IMR-90 (cell line): ENCODE data around the gene CALML3.

Experiments used
- BHLHE40 ChIP-seq: fragments of 150-350 bp; IDR thresholded peaks from 2 replicates; pipeline ENCODE4 v1.6.1; 2016; ENCODE audit warnings: mild to moderate bottlenecking, low read depth, low read length
- CEBPB ChIP-seq: IDR thresholded peaks from 2 replicates; pipeline ENCODE4 v1.6.1; 2012; ENCODE audit warnings: low read depth, low read length, improper control_type of control experiment
- CHD1 ChIP-seq: IDR thresholded peaks from 2 replicates; pipeline ENCODE4 v1.6.1; 2012; ENCODE audit warnings: low read depth, low read length, improper control_type of control experiment
- CTCF ChIP-seq: conservative IDR thresholded peaks from 2 replicates; pipeline ENCODE4 v1.5.1; 2012; ENCODE audit warnings: mild to moderate bottlenecking, low read depth, low read length, improper control_type of control experiment
- ELK1 ChIP-seq: fragments of 150-350 bp; IDR thresholded peaks from 2 replicates; pipeline ENCODE4 v1.6.1; 2016; ENCODE audit warnings: low read depth, mild to moderate bottlenecking, low read length, moderate library complexity, borderline replicate concordance
- FOS ChIP-seq: fragments of 150-350 bp; IDR thresholded peaks from 2 replicates; pipeline ENCODE4 v1.6.1; 2016; ENCODE audit warnings: low read depth, low read length
- MAFK ChIP-seq: IDR thresholded peaks from 2 replicates; pipeline ENCODE4 v1.6.1; 2012; ENCODE audit warnings: low read depth, low read length, improper control_type of control experiment
- NFE2L2 ChIP-seq: fragments of 150-350 bp; IDR thresholded peaks from 2 replicates; pipeline ENCODE4 v1.6.1; 2016; ENCODE audit warnings: low read depth, mild to moderate bottlenecking, low read length
- POLR2A ChIP-seq: IDR thresholded peaks from 2 replicates; pipeline ENCODE4 v1.6.1; 2012; ENCODE audit warnings: mild to moderate bottlenecking, low read depth, low read length
- RAD21 ChIP-seq: IDR thresholded peaks from 2 replicates; pipeline ENCODE4 v1.6.1; 2012; ENCODE audit warnings: low read length, improper control_type of control experiment
- RCOR1 ChIP-seq: IDR thresholded peaks from 2 replicates; pipeline ENCODE4 v1.6.1; 2012; ENCODE audit warnings: mild to moderate bottlenecking, low read length, improper control_type of control experiment; ENCODE audit not compliant: insufficient replicate concordance
- RFX5 ChIP-seq: IDR thresholded peaks from 2 replicates; pipeline ENCODE4 v1.8.0; 2012; ENCODE audit warnings: low read depth, mild to moderate bottlenecking, low read length, moderate library complexity
- SMC3 ChIP-seq: fragments of 150-350 bp; IDR thresholded peaks from 2 replicates; pipeline ENCODE4 v1.6.1; 2016; ENCODE audit warnings: low read depth, mild to moderate bottlenecking, antibody characterized with exemption, low read length, moderate library complexity
- USF2 ChIP-seq: fragments of 150-350 bp; IDR thresholded peaks from 2 replicates; pipeline ENCODE4 v1.6.1; 2017; ENCODE audit warnings: mild to moderate bottlenecking, antibody characterized with exemption, low read length, low read depth

- TF ChIP-seq CEBPB (no peak), RCOR1 (no peak), CTCF (no peak), ELK1 (no peak), POLR2A (no peak), BHLHE40 (no peak), RFX5 (no peak), RAD21 (no peak), USF2 (no peak), FOS (no peak), NFE2L2 (no peak), CHD1 (no peak), MAFK (no peak), SMC3 (no peak)
Observed at GRCh38 chr10:5519054-5519453, 5.7 kb upstream of the CALML3 start.
